ENCODE data around the gene ZMYM5.
A peak's percentile ranks its signal among the peaks of the same experiment; 100 is the strongest.

Gene ZMYM5

GRCh38 chr13:19852766-19853165 is 10.7 kb downstream of the ZMYM5 start:
- TF ChIP-seq ZFX (IDR thresholded peaks at IDR 0.05; ENCODE audit: borderline replicate concordance) (no peak), CTCF (IDR thresholded peaks at IDR 0.05) (no peak)
- H3K27ac ChIP-seq: no peak overlapping the region

- no peak for TF ChIP-seq ZFX (IDR thresholded peaks at IDR 0.05; ENCODE audit: borderline replicate concordance)
- TF ChIP-seq CTCF (IDR thresholded peaks at IDR 0.05): no peak
- H3K27ac ChIP-seq: peak overlapping the region; percentile 25; the same call in 1 of the 2 replicates
These were observed 17.7 kb downstream of the ZMYM5 start for GRCh38 chr13:19845758-19846157.

- TF ChIP-seq CTCF (IDR thresholded peaks at IDR 0.05) (no peak), ZFX (IDR thresholded peaks at IDR 0.05; ENCODE audit: borderline replicate concordance) (no peak)
- H3K27ac ChIP-seq: no peak overlapping the region
These were observed 24.6 kb downstream of the ZMYM5 start for GRCh38 chr13:19838865-19839275.

GRCh38 chr13:19836472-19836871 is 27.0 kb downstream of the ZMYM5 start:
- no peak for TF ChIP-seq CTCF (IDR thresholded peaks at IDR 0.05)
- TF ChIP-seq ZFX (IDR thresholded peaks at IDR 0.05; ENCODE audit: borderline replicate concordance): no peak

GRCh38 chr13:19834704-19835103 is 28.7 kb downstream of the ZMYM5 start:
- H3K27ac ChIP-seq: no peak overlapping the region
- no peak for TF ChIP-seq CTCF (IDR thresholded peaks at IDR 0.05)
- TF ChIP-seq ZFX (IDR thresholded peaks at IDR 0.05; ENCODE audit: borderline replicate concordance): no peak

More at GRCh38 chr13:19836472-19836871, 27.0 kb downstream of the ZMYM5 start:
- no peak overlapping the region for H3K27ac ChIP-seq

- TF ChIP-seq CTCF (IDR thresholded peaks at IDR 0.05) (no peak), ZFX (IDR thresholded peaks at IDR 0.05; ENCODE audit: borderline replicate concordance) (no peak)
- no peak overlapping the region for H3K27ac ChIP-seq
These were observed 40.8 kb downstream of the ZMYM5 start for GRCh38 chr13:19822673-19823072.

- TF ChIP-seq CTCF (IDR thresholded peaks at IDR 0.05) (peak; percentile 91), ZFX (IDR thresholded peaks at IDR 0.05; ENCODE audit: borderline replicate concordance) (no peak)
These were observed 45.1 kb downstream of the ZMYM5 start for GRCh38 chr13:19818223-19818842.

More at GRCh38 chr13:19818223-19818842, 45.1 kb downstream of the ZMYM5 start:
- H3K27ac ChIP-seq: no peak overlapping the region

Measured in 22Rv1 (cell line).